Gastrocnemius medialis (tissue), 4 donors: ENCODE data around the gene HMGB3. TPM values are rescaled to one million over a fixed set of nuclear protein-coding genes. Genes with fewer than 3 reads are reported as not detected.

ENCODE experiments used
- ATAC-seq, 2 donors: fragments of 150-250 bp; one replicate each; pipeline ENCODE4 v1.9.1; 2016
- DNase-seq, 2 donors: peaks; one replicate each; pipeline ENCODE4 v3.0.0-alpha.2; 2019
- H3K27ac ChIP-seq, 4 donors: fragments of 200-600 bp; sonication (generic); 1 replicate in 1 of 4; 2 replicates in 3 of 4; pipeline ENCODE4 v1.5.1; 2016 to 2018; ENCODE audit warnings: mild to moderate bottlenecking in 2 of 4, moderate library complexity in 1 of 4
- H3K27me3 ChIP-seq, 3 donors: fragments of 200-600 bp; sonication (generic) in 2 of 3; 1 replicate in 1 of 3; 2 replicates in 2 of 3; pipeline versions ENCODE4 v1.5.1 to v1.6.0; 2016 to 2019; ENCODE audit warnings: mild to moderate bottlenecking in 1 of 3, moderate library complexity in 1 of 3
- H3K36me3 ChIP-seq, 2 donors: fragments of 200-600 bp; sonication (generic) in 1 of 2; one replicate each; pipeline ENCODE4 v1.5.1; 2017 to 2018
- H3K4me1 ChIP-seq, 2 donors: fragments of 200-600 bp; sonication (generic) in 1 of 2; one replicate each; pipeline ENCODE4 v1.5.1; 2016 to 2017; ENCODE audit warnings: mild to moderate bottlenecking in 2 of 2
- H3K4me3 ChIP-seq, 4 donors: fragments of 200-600 bp; sonication (generic) in 3 of 4; 1 replicate in 1 of 4; 2 replicates in 3 of 4; pipeline ENCODE4 v1.5.1; 2016 to 2019; ENCODE audit warnings: mild to moderate bottlenecking in 2 of 4
- H3K9me3 ChIP-seq, 3 donors: fragments of 200-600 bp; sonication (generic) in 2 of 3; 1 replicate in 1 of 3; 2 replicates in 2 of 3; pipeline ENCODE4 v1.5.1; 2016 to 2019
- CTCF ChIP-seq, 5 experiments: fragments of 450-650 bp in 3 of 5; fragments of 200-600 bp in 2 of 5; sonication (generic) in 2 of 5; IDR thresholded peaks in 4 of 5; conservative IDR thresholded peaks in 1 of 5; 1 replicate in 4 of 5; 2 replicates in 1 of 5; pipeline ENCODE4 v1.5.1; 2016 to 2019; ENCODE audit warnings: antibody characterized with exemption in 5 of 5, mild to moderate bottlenecking in 3 of 5, moderate library complexity in 3 of 5
- POLR2A ChIP-seq, 2 donors: fragments of 450-650 bp; IDR thresholded peaks; one replicate each; pipeline ENCODE4 v1.6.1; 2017; ENCODE audit warnings: antibody characterized with exemption in 2 of 2, mild to moderate bottlenecking in 2 of 2, moderate library complexity in 2 of 2
- in situ Hi-C, 4 donors: fragments of 200-750 bp; cut with MboI; loops; one replicate each; pipeline versions ENCODE4 v1.15.0 to v1.8.0; 2017; ENCODE audit warnings: low sequenced_read_pairs in 4 of 4
- intact Hi-C: fragments of 100-400 bp; cut with DNase I; formaldehyde crosslinking; loops from one replicate; pipeline ENCODE4 v1.15.1; 2023; ENCODE audit warnings: low total_unique reads
- total RNA-seq, 4 donors: library from RNA; depleted of rRNA; stranded (reverse); fragments of >200 nt; gene quantifications; one replicate each; pipeline versions ENCODE4 v1.1.0 to v1.2.3, GENCODE V29; 2016

Gene HMGB3
- total RNA-seq, 4 donors from 2014 or later, result 15.0 to 58.3 (median 18.7) TPM

- Histone ChIP-seq H3K27ac (no peak overlapping the region), H3K4me3 (no peak overlapping the region), H3K9me3 (no peaks in the 10 kb centered on the region), H3K36me3 (no peaks in the 10 kb centered on the region), H3K27me3 (no peaks in the 10 kb centered on the region), H3K4me1 (no peaks in the 10 kb centered on the region)
- in situ Hi-C loops (no loop called here), intact Hi-C loops (no loop called here)
- no peak for DNase-seq
- no peak for TF ChIP-seq CTCF (IDR thresholded peaks at IDR 0.05 in 4 of 5, conservative IDR thresholded peaks at IDR 0.05 in 1 of 5)
- TF ChIP-seq POLR2A (IDR thresholded peaks at IDR 0.05), result no peak
- ATAC-seq, result no peak
Measured at GRCh38 chrX:151015684-151016083, 32.5 kb downstream of the HMGB3 start.

DNA sequence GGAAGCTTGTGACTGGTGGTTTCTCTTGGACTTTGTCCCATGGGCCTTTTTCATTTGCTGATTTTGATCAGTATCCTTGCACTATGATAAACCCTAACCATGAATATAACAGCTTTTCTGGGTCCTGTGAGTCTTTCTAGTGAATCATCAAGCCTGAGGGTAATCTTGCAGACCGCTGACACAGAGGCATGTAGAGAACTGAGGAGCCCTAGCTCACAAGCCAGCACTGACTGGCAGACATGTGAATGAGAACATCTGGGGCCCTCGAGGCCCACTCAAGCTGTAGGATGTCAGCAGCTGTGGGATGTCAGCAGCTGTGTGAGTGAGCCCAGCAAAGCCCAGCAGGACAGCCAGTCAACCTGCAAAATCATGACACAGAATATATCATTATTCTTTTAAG is 36.7 kb downstream of the HMGB3 start:
- intact Hi-C loops, result no loop called here

DNA sequence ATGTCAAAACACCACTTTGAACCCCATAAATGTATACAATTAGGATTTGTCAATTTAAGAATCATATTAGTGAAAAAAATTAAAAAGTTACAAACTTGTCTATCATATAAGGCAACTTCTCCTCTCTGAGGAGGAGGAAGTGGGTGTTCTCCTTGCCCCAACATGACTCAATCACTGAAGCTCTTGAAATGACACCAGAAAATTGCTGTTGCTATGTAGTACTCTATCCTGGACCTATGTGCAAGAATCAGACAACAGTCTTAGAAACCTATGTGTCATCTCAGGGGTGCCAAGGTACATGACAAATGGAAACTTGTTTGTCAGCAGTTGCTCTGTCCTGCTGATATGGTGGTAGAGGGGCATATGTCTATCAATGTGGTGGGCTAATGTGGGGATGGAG is 47.7 kb downstream of the HMGB3 start:
- ATAC-seq, result no peak
- Histone ChIP-seq H3K27ac (no peak overlapping the region), H3K4me3 (no peak overlapping the region), H3K4me1 (no peaks in the 10 kb centered on the region), H3K36me3 (no peaks in the 10 kb centered on the region), H3K27me3 (no peaks in the 10 kb centered on the region), H3K9me3 (no peaks in the 10 kb centered on the region)
- no peak for DNase-seq
- intact Hi-C loops, result no loop called here
- no peak for TF ChIP-seq CTCF (IDR thresholded peaks at IDR 0.05 in 4 of 5, conservative IDR thresholded peaks at IDR 0.05 in 1 of 5)
- TF ChIP-seq POLR2A (IDR thresholded peaks at IDR 0.05), result no peak
- in situ Hi-C loops, result no loop called here

More for the DNA sequence above, 36.7 kb downstream of the HMGB3 start:
- no peaks in the 10 kb centered on the region for H3K9me3 ChIP-seq
- no peaks in the 10 kb centered on the region for H3K27me3 ChIP-seq
- no peak overlapping the region for H3K4me3 ChIP-seq
- in situ Hi-C loops, result no loop called here
- DNase-seq, result no peak
- ATAC-seq, result no peak
- no peak for TF ChIP-seq POLR2A (IDR thresholded peaks at IDR 0.05)
- TF ChIP-seq CTCF (IDR thresholded peaks at IDR 0.05 in 4 of 5, conservative IDR thresholded peaks at IDR 0.05 in 1 of 5), result no peak
- H3K36me3 ChIP-seq, result no peaks in the 10 kb centered on the region
- no peak overlapping the region for H3K27ac ChIP-seq
- no peaks in the 10 kb centered on the region for H3K4me1 ChIP-seq

GRCh38 chrX:151031391-151031975 is 48.3 kb downstream of the HMGB3 start:
- intact Hi-C loops, result no loop called here
- Histone ChIP-seq H3K4me3 (no peak overlapping the region), H3K36me3 (no peaks in the 10 kb centered on the region), H3K9me3 (no peaks in the 10 kb centered on the region), H3K27ac (no peak overlapping the region), H3K27me3 (no peaks in the 10 kb centered on the region), H3K4me1 (no peaks in the 10 kb centered on the region)
- DNase-seq (no peak), ATAC-seq (no peak)
- TF ChIP-seq POLR2A (IDR thresholded peaks at IDR 0.05) (no peak), CTCF (IDR thresholded peaks at IDR 0.05 in 4 of 5, conservative IDR thresholded peaks at IDR 0.05 in 1 of 5) (no peak)
- in situ Hi-C loops, result no loop called here

DNA sequence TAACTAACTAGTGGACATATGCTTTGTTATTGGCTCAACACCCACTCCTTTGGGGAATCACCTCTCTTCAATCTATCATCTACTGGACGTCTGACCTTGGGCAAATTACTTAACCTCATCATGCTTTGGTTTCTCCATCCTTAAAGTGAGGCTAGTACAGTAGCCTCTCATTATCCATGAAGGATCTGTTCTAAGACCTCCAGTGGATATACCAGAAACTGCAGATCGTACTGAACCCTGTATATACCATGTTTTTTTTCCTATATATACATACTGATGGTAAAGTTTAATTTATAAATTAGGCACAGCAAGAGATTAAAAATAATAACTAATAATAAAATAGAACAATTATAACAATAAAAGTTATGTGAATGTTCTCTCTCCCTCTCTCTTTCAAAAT is 56.2 kb downstream of the HMGB3 start:
- intact Hi-C loops (loop anchor here (2.0 kb wide), 1 partner anchor 61 kb away; no protein-coding TSS in a partner anchor), in situ Hi-C loops (no loop called here)
- no peak overlapping the region for H3K27ac ChIP-seq
- H3K36me3 ChIP-seq, result no peaks in the 10 kb centered on the region
- H3K4me3 ChIP-seq, result no peak overlapping the region
- no peaks in the 10 kb centered on the region for H3K27me3 ChIP-seq
- H3K9me3 ChIP-seq, result no peaks in the 10 kb centered on the region
- TF ChIP-seq POLR2A (IDR thresholded peaks at IDR 0.05), result no peak
- TF ChIP-seq CTCF (IDR thresholded peaks at IDR 0.05 in 4 of 5, conservative IDR thresholded peaks at IDR 0.05 in 1 of 5), result no peak
- ATAC-seq, result no peak
- H3K4me1 ChIP-seq, result no peaks in the 10 kb centered on the region
- no peak for DNase-seq
